ENCODE results near the gene LRP1. TPM values are rescaled to one million over a fixed set of nuclear protein-coding genes. Genes with fewer than 3 reads are reported as not detected.

LRP1 gene
- total RNA-seq, 2 donors from 2014 or later: 107 to 123 TPM

- Histone ChIP-seq H3K9me3 (no peaks in the 10 kb centered on the region), H3K4me3 (no peak overlapping the region), H3K27ac (no peak overlapping the region), H3K4me1 (peaks cover 29% of the 10 kb centered on the region), H3K36me3 (peaks cover 4% of the 10 kb centered on the region), H3K27me3 (peaks cover 64% of the 10 kb centered on the region), H3K9ac (ENCODE audit: low read depth in 2 of 2, low read length in 2 of 2) (no peak overlapping the region)
- intact Hi-C loops (cut with DNase I): no loop called here
- TF ChIP-seq, protein P1, sequence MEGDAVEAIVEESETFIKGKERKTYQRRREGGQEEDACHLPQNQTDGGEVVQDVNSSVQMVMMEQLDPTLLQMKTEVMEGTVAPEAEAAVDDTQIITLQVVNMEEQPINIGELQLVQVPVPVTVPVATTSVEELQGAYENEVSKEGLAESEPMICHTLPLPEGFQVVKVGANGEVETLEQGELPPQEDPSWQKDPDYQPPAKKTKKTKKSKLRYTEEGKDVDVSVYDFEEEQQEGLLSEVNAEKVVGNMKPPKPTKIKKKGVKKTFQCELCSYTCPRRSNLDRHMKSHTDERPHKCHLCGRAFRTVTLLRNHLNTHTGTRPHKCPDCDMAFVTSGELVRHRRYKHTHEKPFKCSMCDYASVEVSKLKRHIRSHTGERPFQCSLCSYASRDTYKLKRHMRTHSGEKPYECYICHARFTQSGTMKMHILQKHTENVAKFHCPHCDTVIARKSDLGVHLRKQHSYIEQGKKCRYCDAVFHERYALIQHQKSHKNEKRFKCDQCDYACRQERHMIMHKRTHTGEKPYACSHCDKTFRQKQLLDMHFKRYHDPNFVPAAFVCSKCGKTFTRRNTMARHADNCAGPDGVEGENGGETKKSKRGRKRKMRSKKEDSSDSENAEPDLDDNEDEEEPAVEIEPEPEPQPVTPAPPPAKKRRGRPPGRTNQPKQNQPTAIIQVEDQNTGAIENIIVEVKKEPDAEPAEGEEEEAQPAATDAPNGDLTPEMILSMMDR (IDR thresholded peaks at IDR 0.05): no peak
- no peak for DNase-seq
Observed at GRCh38 chr12:57237596-57237931, 109.3 kb downstream of the LRP1 start.

GRCh38 chr12:57237932-57238853 lies 109.9 kb downstream of the LRP1 start:
- Histone ChIP-seq H3K27ac (no peak overlapping the region), H3K4me1 (peaks cover 35% of the 10 kb centered on the region), H3K9me3 (no peaks in the 10 kb centered on the region), H3K9ac (ENCODE audit: low read depth in 2 of 2, low read length in 2 of 2) (peak overlapping the region; percentile 19 to 44), H3K27me3 (peaks cover 70% of the 10 kb centered on the region), H3K36me3 (no peaks in the 10 kb centered on the region), H3K4me3 (peak overlapping the region; percentile 35)
- TF ChIP-seq, protein P1 (IDR thresholded peaks at IDR 0.05): no peak
- intact Hi-C loops (cut with DNase I): loop anchor here (2.0 kb wide), 1 partner anchor 25 kb away; no protein-coding TSS in a partner anchor
- no peak for DNase-seq

DNA sequence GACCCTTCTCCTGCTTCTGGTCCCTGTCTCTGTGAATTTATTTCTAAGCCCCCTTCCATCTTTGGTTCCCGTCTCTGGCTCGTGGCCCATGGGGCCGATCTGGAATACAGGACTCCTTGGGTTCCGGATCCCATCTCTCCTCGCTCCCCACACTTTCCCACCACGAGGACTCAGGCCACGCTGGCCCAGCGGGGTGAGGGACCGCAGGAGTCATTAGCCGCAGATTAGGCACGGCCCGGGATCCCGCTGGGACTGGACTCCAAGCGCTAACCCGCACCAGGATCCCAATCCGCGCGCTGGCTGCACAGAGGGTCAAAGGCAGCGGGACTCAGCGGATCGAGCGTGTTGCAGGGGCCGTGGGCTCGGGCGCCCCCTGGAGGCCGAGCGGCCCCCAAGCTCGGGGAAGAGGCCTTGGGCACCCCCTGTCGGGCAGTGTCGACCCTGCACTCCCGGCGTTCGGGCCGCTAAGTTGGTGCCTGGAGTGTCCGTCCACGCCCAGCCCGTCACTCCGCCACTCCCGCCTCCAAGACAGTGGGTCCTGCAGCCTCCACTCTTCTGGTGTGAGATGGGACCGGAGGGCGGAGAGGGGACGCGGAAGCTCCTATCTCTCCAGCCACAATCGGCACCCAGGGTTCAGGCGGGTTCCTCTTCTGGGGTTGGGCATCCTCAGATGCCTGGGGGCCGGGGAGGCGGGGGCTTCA lies 110.7 kb downstream of the LRP1 start:
- DNase-seq: peak; percentile 89
- Histone ChIP-seq H3K27ac (no peak overlapping the region), H3K4me3 (peak overlapping the region; percentile 35), H3K9ac (ENCODE audit: low read depth in 2 of 2, low read length in 2 of 2) (peak overlapping the region; percentile 19 to 47), H3K27me3 (peaks cover 74% of the 10 kb centered on the region), H3K36me3 (no peaks in the 10 kb centered on the region), H3K4me1 (peaks cover 39% of the 10 kb centered on the region), H3K9me3 (no peaks in the 10 kb centered on the region)
- intact Hi-C loops (cut with DNase I): loop anchor here (2.0 kb wide), 1 partner anchor 26 kb away; no protein-coding TSS in a partner anchor
- TF ChIP-seq, protein P1 (IDR thresholded peaks at IDR 0.05): peak; percentile 100

DNA sequence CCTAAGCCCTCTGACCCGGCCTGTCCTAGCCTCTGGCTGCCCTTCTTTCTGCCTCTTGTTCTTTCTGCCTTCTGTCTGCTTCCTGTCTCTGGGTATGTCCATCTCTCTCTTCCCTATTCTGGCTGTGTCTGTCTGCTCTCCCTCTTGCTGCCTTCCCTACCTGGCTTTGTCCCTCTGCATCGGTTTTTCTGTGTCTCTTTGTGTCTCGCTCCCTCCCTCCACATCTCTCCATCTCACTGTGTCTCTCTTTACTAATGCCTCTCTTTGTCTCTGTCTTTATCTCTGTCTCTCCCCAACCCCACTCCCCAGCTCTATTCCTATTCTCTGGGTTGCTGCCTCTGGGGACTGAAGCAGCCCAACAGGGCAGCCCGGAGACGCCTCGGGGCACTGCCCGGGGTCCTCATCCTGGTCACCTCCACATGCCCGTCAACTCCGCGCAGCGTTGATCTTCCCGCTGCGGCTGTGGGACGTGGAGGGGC lies 111.3 kb downstream of the LRP1 start:
- H3K27me3 ChIP-seq: peaks cover 74% of the 10 kb centered on the region
- H3K27ac ChIP-seq: no peak overlapping the region
- H3K4me3 ChIP-seq: peak overlapping the region; percentile 32
- no peaks in the 10 kb centered on the region for H3K9me3 ChIP-seq
- H3K36me3 ChIP-seq: no peaks in the 10 kb centered on the region
- intact Hi-C loops (cut with DNase I): loop anchor here (2.0 kb wide), 1 partner anchor 27 kb away; no protein-coding TSS in a partner anchor
- no peak for DNase-seq
- TF ChIP-seq, protein P1 (IDR thresholded peaks at IDR 0.05): no peak
- peaks cover 39% of the 10 kb centered on the region for H3K4me1 ChIP-seq
- peak overlapping the region in 1 of 2 donors; percentile 47 for H3K9ac ChIP-seq (ENCODE audit: low read depth in 2 of 2, low read length in 2 of 2)
